ENCODE results near the gene PPP2R2C. TPM values are rescaled to one million over a fixed set of nuclear protein-coding genes. Genes with fewer than 3 reads are reported as not detected.

PPP2R2C gene
- total and polyA plus RNA-seq, 2 experiments from 2014 or later: 1.3 to 9.2 TPM

DNA sequence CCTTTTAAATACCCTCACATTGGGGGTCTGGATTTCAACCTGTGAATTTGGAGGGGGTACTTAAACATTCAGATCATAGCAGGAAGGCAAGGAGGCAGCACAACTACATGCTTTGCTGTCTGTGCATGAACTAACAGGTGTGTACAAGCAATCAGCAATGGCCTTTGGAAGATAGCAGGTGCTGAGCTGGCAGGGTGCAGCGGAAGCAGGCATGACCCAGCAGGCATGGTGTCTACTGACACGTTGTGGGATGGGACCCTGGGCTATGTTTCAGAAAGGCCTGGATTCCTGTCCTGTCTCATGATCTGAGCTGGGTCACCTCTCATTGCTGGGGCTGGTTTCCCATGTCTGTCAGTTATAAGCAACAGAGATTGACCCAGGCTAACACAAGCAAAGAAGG, 13.9 kb downstream of the PPP2R2C start:
- ATAC-seq (no peak), DNase-seq (ENCODE audit: low spot score) (no peak)
- H2AFZ ChIP-seq: no peak overlapping the region
- H3K4me3 ChIP-seq: no peak overlapping the region
- Mint-ChIP-seq H3K4me1 (peaks cover 9% of the 10 kb centered on the region), H3K4me3 (no peak overlapping the region), H3K9me3 (peaks cover 4% of the 10 kb centered on the region; the same call in 2 of the 3 replicates), H3K27me3 (ENCODE audit: insufficient read depth, low read depth, poor library complexity) (peaks cover 12% of the 10 kb centered on the region), H3K27ac (no peak overlapping the region), H3K36me3 (ENCODE audit: low read depth) (no peaks in the 10 kb centered on the region)
- H3F3A ChIP-seq (replicated peaks; ENCODE audit: low read depth): no peaks in the 10 kb centered on the region
- H3K4me1 ChIP-seq (ENCODE audit: insufficient read depth): no peaks in the 10 kb centered on the region; the same call in 1 of the 2 replicates
- H4K20me1 ChIP-seq (replicated peaks; ENCODE audit: insufficient read depth): no peaks in the 10 kb centered on the region
- H3K4me2 ChIP-seq: no peak overlapping the region
- no peak overlapping the region for H3K27ac ChIP-seq (ENCODE audit: low read depth)
- no peaks in the 10 kb centered on the region for H3K36me3 ChIP-seq (ENCODE audit: insufficient read depth)
- TF ChIP-seq, protein P1, sequence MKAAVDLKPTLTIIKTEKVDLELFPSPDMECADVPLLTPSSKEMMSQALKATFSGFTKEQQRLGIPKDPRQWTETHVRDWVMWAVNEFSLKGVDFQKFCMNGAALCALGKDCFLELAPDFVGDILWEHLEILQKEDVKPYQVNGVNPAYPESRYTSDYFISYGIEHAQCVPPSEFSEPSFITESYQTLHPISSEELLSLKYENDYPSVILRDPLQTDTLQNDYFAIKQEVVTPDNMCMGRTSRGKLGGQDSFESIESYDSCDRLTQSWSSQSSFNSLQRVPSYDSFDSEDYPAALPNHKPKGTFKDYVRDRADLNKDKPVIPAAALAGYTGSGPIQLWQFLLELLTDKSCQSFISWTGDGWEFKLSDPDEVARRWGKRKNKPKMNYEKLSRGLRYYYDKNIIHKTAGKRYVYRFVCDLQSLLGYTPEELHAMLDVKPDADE (IDR thresholded peaks at IDR 0.05): no peak
- TF ChIP-seq, protein P2, sequence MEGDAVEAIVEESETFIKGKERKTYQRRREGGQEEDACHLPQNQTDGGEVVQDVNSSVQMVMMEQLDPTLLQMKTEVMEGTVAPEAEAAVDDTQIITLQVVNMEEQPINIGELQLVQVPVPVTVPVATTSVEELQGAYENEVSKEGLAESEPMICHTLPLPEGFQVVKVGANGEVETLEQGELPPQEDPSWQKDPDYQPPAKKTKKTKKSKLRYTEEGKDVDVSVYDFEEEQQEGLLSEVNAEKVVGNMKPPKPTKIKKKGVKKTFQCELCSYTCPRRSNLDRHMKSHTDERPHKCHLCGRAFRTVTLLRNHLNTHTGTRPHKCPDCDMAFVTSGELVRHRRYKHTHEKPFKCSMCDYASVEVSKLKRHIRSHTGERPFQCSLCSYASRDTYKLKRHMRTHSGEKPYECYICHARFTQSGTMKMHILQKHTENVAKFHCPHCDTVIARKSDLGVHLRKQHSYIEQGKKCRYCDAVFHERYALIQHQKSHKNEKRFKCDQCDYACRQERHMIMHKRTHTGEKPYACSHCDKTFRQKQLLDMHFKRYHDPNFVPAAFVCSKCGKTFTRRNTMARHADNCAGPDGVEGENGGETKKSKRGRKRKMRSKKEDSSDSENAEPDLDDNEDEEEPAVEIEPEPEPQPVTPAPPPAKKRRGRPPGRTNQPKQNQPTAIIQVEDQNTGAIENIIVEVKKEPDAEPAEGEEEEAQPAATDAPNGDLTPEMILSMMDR (conservative IDR thresholded peaks at IDR 0.05; ENCODE audit: low read depth in 2 of 2): no peak
- no peak for TF ChIP-seq ZNF114 (CRISPR knock-in tag; IDR thresholded peaks at IDR 0.05)
- no peak for TF ChIP-seq POLR2AphosphoS5 (IDR thresholded peaks at IDR 0.05; ENCODE audit: low read depth)
- TF ChIP-seq ZNF331 (CRISPR knock-in tag; IDR thresholded peaks at IDR 0.05; ENCODE audit: low read depth): no peak
- no peak for TF ChIP-seq JUNB (IDR thresholded peaks at IDR 0.05; ENCODE audit: unreplicated experiment)
- TF ChIP-seq EZH2 (IDR thresholded peaks at IDR 0.05; ENCODE audit: low read depth, unreplicated experiment): no peak
- TF ChIP-seq CREB1 (CRISPR knock-in tag; IDR thresholded peaks at IDR 0.05; ENCODE audit: low read depth): no peak
- TF ChIP-seq, protein P3, sequence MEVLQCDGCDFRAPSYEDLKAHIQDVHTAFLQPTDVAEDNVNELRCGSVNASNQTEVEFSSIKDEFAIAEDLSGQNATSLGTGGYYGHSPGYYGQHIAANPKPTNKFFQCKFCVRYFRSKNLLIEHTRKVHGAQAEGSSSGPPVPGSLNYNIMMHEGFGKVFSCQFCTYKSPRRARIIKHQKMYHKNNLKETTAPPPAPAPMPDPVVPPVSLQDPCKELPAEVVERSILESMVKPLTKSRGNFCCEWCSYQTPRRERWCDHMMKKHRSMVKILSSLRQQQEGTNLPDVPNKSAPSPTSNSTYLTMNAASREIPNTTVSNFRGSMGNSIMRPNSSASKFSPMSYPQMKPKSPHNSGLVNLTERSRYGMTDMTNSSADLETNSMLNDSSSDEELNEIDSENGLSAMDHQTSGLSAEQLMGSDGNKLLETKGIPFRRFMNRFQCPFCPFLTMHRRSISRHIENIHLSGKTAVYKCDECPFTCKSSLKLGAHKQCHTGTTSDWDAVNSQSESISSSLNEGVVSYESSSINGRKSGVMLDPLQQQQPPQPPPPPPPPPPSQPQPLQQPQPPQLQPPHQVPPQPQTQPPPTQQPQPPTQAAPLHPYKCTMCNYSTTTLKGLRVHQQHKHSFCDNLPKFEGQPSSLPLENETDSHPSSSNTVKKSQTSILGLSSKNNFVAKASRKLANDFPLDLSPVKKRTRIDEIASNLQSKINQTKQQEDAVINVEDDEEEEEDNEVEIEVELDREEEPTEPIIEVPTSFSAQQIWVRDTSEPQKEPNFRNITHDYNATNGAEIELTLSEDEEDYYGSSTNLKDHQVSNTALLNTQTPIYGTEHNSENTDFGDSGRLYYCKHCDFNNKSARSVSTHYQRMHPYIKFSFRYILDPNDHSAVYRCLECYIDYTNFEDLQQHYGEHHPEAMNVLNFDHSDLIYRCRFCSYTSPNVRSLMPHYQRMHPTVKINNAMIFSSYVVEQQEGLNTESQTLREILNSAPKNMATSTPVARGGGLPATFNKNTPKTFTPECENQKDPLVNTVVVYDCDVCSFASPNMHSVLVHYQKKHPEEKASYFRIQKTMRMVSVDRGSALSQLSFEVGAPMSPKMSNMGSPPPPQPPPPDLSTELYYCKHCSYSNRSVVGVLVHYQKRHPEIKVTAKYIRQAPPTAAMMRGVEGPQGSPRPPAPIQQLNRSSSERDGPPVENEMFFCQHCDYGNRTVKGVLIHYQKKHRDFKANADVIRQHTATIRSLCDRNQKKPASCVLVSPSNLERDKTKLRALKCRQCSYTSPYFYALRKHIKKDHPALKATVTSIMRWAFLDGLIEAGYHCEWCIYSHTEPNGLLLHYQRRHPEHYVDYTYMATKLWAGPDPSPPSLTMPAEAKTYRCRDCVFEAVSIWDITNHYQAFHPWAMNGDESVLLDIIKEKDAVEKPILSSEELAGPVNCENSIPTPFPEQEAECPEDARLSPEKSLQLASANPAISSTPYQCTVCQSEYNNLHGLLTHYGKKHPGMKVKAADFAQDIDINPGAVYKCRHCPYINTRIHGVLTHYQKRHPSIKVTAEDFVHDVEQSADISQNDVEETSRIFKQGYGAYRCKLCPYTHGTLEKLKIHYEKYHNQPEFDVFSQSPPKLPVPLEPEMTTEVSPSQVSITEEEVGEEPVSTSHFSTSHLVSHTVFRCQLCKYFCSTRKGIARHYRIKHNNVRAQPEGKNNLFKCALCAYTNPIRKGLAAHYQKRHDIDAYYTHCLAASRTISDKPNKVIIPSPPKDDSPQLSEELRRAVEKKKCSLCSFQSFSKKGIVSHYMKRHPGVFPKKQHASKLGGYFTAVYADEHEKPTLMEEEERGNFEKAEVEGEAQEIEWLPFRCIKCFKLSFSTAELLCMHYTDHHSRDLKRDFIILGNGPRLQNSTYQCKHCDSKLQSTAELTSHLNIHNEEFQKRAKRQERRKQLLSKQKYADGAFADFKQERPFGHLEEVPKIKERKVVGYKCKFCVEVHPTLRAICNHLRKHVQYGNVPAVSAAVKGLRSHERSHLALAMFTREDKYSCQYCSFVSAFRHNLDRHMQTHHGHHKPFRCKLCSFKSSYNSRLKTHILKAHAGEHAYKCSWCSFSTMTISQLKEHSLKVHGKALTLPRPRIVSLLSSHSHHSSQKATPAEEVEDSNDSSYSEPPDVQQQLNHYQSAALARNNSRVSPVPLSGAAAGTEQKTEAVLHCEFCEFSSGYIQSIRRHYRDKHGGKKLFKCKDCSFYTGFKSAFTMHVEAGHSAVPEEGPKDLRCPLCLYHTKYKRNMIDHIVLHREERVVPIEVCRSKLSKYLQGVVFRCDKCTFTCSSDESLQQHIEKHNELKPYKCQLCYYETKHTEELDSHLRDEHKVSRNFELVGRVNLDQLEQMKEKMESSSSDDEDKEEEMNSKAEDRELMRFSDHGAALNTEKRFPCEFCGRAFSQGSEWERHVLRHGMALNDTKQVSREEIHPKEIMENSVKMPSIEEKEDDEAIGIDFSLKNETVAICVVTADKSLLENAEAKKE (CRISPR knock-in tag; IDR thresholded peaks at IDR 0.05): no peak
- H3K27me3 ChIP-seq (ENCODE audit: insufficient read depth): no peaks in the 10 kb centered on the region
- no peaks in the 10 kb centered on the region for H3K9me2 ChIP-seq (ENCODE audit: insufficient read depth)
- H3K79me2 ChIP-seq (replicated peaks; ENCODE audit: insufficient read depth): no peaks in the 10 kb centered on the region

Measured in GM23338 (cell line).